ENCODE results near the gene PNCK. TPM values are rescaled to one million over a fixed set of nuclear protein-coding genes. Genes with fewer than 3 reads are reported as not detected.

The PNCK gene
- polyA plus RNA-seq, 2 of the 4 experiments (the other 2 are of a cell fraction): 0.17 to 0.25 TPM

- Histone ChIP-seq H3K4me1 (no peaks in the 10 kb centered on the region), H3K4me2 (no peak overlapping the region), H3K4me3 (no peak overlapping the region), H3K27ac (no peak overlapping the region), H3K9me3 (no peaks in the 10 kb centered on the region)
- ATAC-seq: no peak
- CTCF ChIA-PET: interaction anchor here (1.3 kb wide), 1 partner anchor 252 kb away, joined by 3 read pairs; no protein-coding TSS in a partner anchor
- FAIRE-seq: no peak
- DNase-seq (ENCODE audit: low read depth in 1 of 2, low spot score in 1 of 2): no peak
- 100% methylated on average over 1 of the region's 6 CpGs for WGBS (ENCODE audit: missing lambda C conversion rate)
- POLR2A ChIA-PET: no interaction called here
- TF ChIP-seq RNF2 (IDR thresholded peaks at IDR 0.05; ENCODE audit: borderline replicate concordance, low read depth): no peak
- no peak for TF ChIP-seq EP300 (IDR thresholded peaks at IDR 0.05)
- no peak for TF ChIP-seq RCOR1 (IDR thresholded peaks at IDR 0.05; ENCODE audit: low read depth, low read length)
- TF ChIP-seq CBX2 (IDR thresholded peaks at IDR 0.05; ENCODE audit: borderline replicate concordance, low read depth): no peak
- TF ChIP-seq CEBPB (IDR thresholded peaks at IDR 0.05): no peak
- TF ChIP-seq MAX (IDR thresholded peaks at IDR 0.05): no peak
- no peak for TF ChIP-seq ATOH8 (CRISPR knock-in tag; IDR thresholded peaks at IDR 0.05; ENCODE audit: low read depth)
- TF ChIP-seq TFCP2L1 (CRISPR knock-in tag; IDR thresholded peaks at IDR 0.05): no peak
- TF ChIP-seq, protein P1, sequence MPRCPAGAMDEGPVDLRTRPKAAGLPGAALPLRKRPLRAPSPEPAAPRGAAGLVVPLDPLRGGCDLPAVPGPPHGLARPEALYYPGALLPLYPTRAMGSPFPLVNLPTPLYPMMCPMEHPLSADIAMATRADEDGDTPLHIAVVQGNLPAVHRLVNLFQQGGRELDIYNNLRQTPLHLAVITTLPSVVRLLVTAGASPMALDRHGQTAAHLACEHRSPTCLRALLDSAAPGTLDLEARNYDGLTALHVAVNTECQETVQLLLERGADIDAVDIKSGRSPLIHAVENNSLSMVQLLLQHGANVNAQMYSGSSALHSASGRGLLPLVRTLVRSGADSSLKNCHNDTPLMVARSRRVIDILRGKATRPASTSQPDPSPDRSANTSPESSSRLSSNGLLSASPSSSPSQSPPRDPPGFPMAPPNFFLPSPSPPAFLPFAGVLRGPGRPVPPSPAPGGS (IDR thresholded peaks at IDR 0.05): no peak
- TF ChIP-seq PBX3 (IDR thresholded peaks at IDR 0.05): no peak
- TF ChIP-seq HMGXB4 (CRISPR knock-in tag; IDR thresholded peaks at IDR 0.05; ENCODE audit: borderline replicate concordance): no peak
- no peak for TF ChIP-seq HOXB13 (CRISPR knock-in tag; IDR thresholded peaks at IDR 0.05; ENCODE audit: low read depth)
- TF ChIP-seq EHF (CRISPR knock-in tag; IDR thresholded peaks at IDR 0.05): no peak
- TF ChIP-seq JUN (IDR thresholded peaks at IDR 0.05): no peak
- TF ChIP-seq CHD2 (IDR thresholded peaks at IDR 0.05; ENCODE audit: low read length, partially characterized antibody): no peak
- no peak for TF ChIP-seq MYC (IDR thresholded peaks at IDR 0.05; ENCODE audit: borderline replicate concordance, low read length)
- TF ChIP-seq, protein P2, sequence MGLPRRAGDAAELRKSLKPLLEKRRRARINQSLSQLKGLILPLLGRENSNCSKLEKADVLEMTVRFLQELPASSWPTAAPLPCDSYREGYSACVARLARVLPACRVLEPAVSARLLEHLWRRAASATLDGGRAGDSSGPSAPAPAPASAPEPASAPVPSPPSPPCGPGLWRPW (IDR thresholded peaks at IDR 0.05): no peak
- TF ChIP-seq NR3C1 (IDR thresholded peaks at IDR 0.05): no peak
These were observed 27.4 kb upstream of the PNCK start for GRCh38 chrX:153700967-153701366.

DNA sequence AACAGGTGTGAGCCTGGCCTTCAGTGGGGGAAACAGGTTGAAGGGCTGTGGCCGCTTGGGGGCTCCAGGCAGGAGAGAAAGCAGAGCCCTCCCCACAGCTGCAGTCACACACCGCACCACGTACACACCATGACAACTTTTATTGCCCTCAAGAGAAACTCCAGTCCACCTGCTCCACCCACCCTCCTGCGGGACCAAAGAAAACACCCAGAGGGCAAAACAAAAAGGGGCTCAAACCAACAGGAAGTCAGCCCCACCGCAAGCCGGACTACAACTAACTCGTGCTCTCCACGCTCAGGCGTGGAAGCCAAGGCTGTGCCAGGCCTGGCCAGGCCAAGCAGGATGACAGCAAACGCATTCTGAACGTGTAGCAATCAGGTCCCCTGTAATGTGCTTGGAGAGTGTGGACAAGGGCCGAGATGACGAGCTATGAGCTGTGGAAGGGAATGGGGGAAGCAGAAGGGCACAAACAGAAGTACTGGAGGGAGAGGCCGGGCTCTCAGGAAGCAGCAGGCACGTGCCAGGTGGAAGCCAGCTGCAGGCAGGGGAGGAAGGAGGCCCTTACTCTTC, 26.8 kb upstream of the PNCK start:
- Histone ChIP-seq H3K4me1 (no peaks in the 10 kb centered on the region), H3K9me3 (no peaks in the 10 kb centered on the region), H3K4me3 (no peak overlapping the region), H3K4me2 (no peak overlapping the region), H3K27ac (no peak overlapping the region)
- ChIA-PET CTCF (no interaction called here), POLR2A (no interaction called here)
- WGBS (ENCODE audit: missing lambda C conversion rate): 85% methylated on average over 12 of the region's 15 CpGs
- ATAC-seq (no peak), DNase-seq (ENCODE audit: low read depth in 1 of 2, low spot score in 1 of 2) (no peak), FAIRE-seq (no peak)
- no peak for TF ChIP-seq JUNB (IDR thresholded peaks at IDR 0.05)
- TF ChIP-seq BHLHE40 (IDR thresholded peaks at IDR 0.05; ENCODE audit: low read depth, low read length): no peak
- no peak for TF ChIP-seq FOSB (CRISPR knock-in tag; IDR thresholded peaks at IDR 0.05)
- no peak for TF ChIP-seq EHF (CRISPR knock-in tag; IDR thresholded peaks at IDR 0.05)
- no peak for TF ChIP-seq POLR2AphosphoS2 (conservative IDR thresholded peaks at IDR 0.05; ENCODE audit: low read length)
- no peak for TF ChIP-seq ESRRA (IDR thresholded peaks at IDR 0.05; ENCODE audit: borderline replicate concordance, low read length)
- no peak for TF ChIP-seq CTCF (IDR thresholded peaks at IDR 0.05)
- TF ChIP-seq FOSL2 (IDR thresholded peaks at IDR 0.05): no peak
- no peak for TF ChIP-seq FOSL2 (CRISPR knock-in tag; IDR thresholded peaks at IDR 0.05)
- TF ChIP-seq E2F6 (IDR thresholded peaks at IDR 0.05; ENCODE audit: borderline replicate concordance, low read depth): no peak
- TF ChIP-seq SMC3 (IDR thresholded peaks at IDR 0.05): no peak
- no peak for TF ChIP-seq MAX (IDR thresholded peaks at IDR 0.05)
- TF ChIP-seq JUN (IDR thresholded peaks at IDR 0.05): no peak
- no peak for TF ChIP-seq ZC3H11A (IDR thresholded peaks at IDR 0.05)
- TF ChIP-seq TFCP2L1 (CRISPR knock-in tag; IDR thresholded peaks at IDR 0.05): no peak

Measured in A549 (cell line).